Panc1 (cell line): ENCODE results near the gene TAGLN.

ENCODE experiments used
- CTCF ChIP-seq: fragments of 450-650 bp; IDR thresholded peaks from 2 replicates; pipeline ENCODE4 v1.5.1; 2017; ENCODE audit warnings: mild to moderate bottlenecking
- POLR2AphosphoS5 ChIP-seq: IDR thresholded peaks from 2 replicates; pipeline ENCODE4 v1.6.1; 2012; ENCODE audit warnings: mild to moderate bottlenecking, low read depth, low read length, moderate library complexity
- SIN3A ChIP-seq: IDR thresholded peaks from 2 replicates; pipeline ENCODE4 v1.6.1; 2012; ENCODE audit warnings: low read depth, mild to moderate bottlenecking, low read length, moderate library complexity, borderline replicate concordance; ENCODE audit not compliant: insufficient read depth
- TCF7L2 ChIP-seq: IDR thresholded peaks from 2 replicates; pipeline ENCODE4 v1.6.1; 2011; ENCODE audit warnings: mild to moderate bottlenecking, low read depth, low read length, inconsistent platforms
- TF ChIP-seq, protein P1 (sequence below), 2 experiments: IDR thresholded peaks; 2 replicates each; pipeline ENCODE4 v1.6.1; 2011 to 2012; ENCODE audit warnings: low read depth in 2 of 2, control low read depth in 1 of 2, low read length in 1 of 2, mild to moderate bottlenecking in 1 of 2, moderate library complexity in 1 of 2; ENCODE audit not compliant: insufficient read depth in 1 of 2

- TF ChIP-seq CTCF (no peak), SIN3A (no peak), POLR2AphosphoS5 (no peak), TCF7L2 (no peak)
- TF ChIP-seq, protein P1, sequence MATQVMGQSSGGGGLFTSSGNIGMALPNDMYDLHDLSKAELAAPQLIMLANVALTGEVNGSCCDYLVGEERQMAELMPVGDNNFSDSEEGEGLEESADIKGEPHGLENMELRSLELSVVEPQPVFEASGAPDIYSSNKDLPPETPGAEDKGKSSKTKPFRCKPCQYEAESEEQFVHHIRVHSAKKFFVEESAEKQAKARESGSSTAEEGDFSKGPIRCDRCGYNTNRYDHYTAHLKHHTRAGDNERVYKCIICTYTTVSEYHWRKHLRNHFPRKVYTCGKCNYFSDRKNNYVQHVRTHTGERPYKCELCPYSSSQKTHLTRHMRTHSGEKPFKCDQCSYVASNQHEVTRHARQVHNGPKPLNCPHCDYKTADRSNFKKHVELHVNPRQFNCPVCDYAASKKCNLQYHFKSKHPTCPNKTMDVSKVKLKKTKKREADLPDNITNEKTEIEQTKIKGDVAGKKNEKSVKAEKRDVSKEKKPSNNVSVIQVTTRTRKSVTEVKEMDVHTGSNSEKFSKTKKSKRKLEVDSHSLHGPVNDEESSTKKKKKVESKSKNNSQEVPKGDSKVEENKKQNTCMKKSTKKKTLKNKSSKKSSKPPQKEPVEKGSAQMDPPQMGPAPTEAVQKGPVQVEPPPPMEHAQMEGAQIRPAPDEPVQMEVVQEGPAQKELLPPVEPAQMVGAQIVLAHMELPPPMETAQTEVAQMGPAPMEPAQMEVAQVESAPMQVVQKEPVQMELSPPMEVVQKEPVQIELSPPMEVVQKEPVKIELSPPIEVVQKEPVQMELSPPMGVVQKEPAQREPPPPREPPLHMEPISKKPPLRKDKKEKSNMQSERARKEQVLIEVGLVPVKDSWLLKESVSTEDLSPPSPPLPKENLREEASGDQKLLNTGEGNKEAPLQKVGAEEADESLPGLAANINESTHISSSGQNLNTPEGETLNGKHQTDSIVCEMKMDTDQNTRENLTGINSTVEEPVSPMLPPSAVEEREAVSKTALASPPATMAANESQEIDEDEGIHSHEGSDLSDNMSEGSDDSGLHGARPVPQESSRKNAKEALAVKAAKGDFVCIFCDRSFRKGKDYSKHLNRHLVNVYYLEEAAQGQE (IDR thresholded peaks at IDR 0.05; ENCODE audit: insufficient read depth in 1 of 2, low read depth in 2 of 2, low read length in 1 of 2), result no peak
These were observed 30.2 kb downstream of the TAGLN start for GRCh38 chr11:117229411-117229810.
